ENCODE results near the gene WDTC1. TPM values are rescaled to one million over a fixed set of nuclear protein-coding genes. Genes with fewer than 3 reads are reported as not detected.

The WDTC1 gene
- total and polyA plus RNA-seq, 9 of the 15 experiments (the other 6 are each of a cell fraction or from before 2014, with no cell fraction given): 0.18 to 32.3 (median 8.8) TPM

- TF ChIP-seq ARID4B (CRISPR knock-in tag; IDR thresholded peaks at IDR 0.05): 0 out of 2 replicates have a peak, but pooled peaks have one; percentile 38
- TF ChIP-seq ZNF184 (CRISPR knock-in tag; IDR thresholded peaks at IDR 0.05): no peak
- no peak for TF ChIP-seq ZNF740 (CRISPR knock-in tag; IDR thresholded peaks at IDR 0.05)
- TF ChIP-seq ZNF740 (tag; IDR thresholded peaks at IDR 0.05): no peak
- no peak for TF ChIP-seq HOXB6 (CRISPR knock-in tag; IDR thresholded peaks at IDR 0.05; ENCODE audit: borderline replicate concordance)
- no peak for TF ChIP-seq RFX5 (IDR thresholded peaks at IDR 0.05; ENCODE audit: low read depth, low read length)
- TF ChIP-seq ZKSCAN3 (CRISPR knock-in tag; IDR thresholded peaks at IDR 0.05): no peak
- TF ChIP-seq ETS1 (conservative IDR thresholded peaks at IDR 0.05; ENCODE audit: control insufficient read depth, low read depth, low read length): no peak; the same call in 1 of the 2 replicates
- no peak for TF ChIP-seq ZBTB17 (CRISPR knock-in tag; IDR thresholded peaks at IDR 0.05)
- TF ChIP-seq PBX2 (CRISPR knock-in tag; IDR thresholded peaks at IDR 0.05; ENCODE audit: low read depth): no peak
- no peak for TF ChIP-seq PBX2 (tag; conservative IDR thresholded peaks at IDR 0.05; ENCODE audit: low read depth)
- TF ChIP-seq ZNF551 (CRISPR knock-in tag; IDR thresholded peaks at IDR 0.05): no peak
- no peak for TF ChIP-seq ZBTB49 (CRISPR knock-in tag; IDR thresholded peaks at IDR 0.05; ENCODE audit: borderline replicate concordance)
- no peak for TF ChIP-seq ZNF134 (CRISPR knock-in tag; conservative IDR thresholded peaks at IDR 0.05)
- no peak for TF ChIP-seq ZNF197 (CRISPR knock-in tag; IDR thresholded peaks at IDR 0.05; ENCODE audit: low read depth)
- no peak for TF ChIP-seq SMC3 (conservative IDR thresholded peaks at IDR 0.05; ENCODE audit: insufficient read depth, low read depth, low read length)
Measured at GRCh38 chr1:27341525-27342252, 107.3 kb downstream of the WDTC1 start, which contains the start of gene SYTL1 (continued).

Data from K562 (cell line).